B cell (primary cell): ENCODE measurements around the gene CIT.

Experiments
- EZH2 ChIP-seq: IDR thresholded peaks from 2 replicates; pipeline ENCODE4 v1.6.1; 2012; ENCODE audit warnings: borderline replicate concordance, low read depth, mild to moderate bottlenecking, moderate library complexity, low read length; ENCODE audit not compliant: insufficient read depth, poor library complexity, severe bottlenecking
- TF ChIP-seq, protein P1 (sequence below): fragments of 200-600 bp; IDR thresholded peaks from one replicate; pipeline ENCODE4 v1.8.0; 2022; ENCODE audit warnings: antibody characterized with exemption, mild to moderate bottlenecking

DNA sequence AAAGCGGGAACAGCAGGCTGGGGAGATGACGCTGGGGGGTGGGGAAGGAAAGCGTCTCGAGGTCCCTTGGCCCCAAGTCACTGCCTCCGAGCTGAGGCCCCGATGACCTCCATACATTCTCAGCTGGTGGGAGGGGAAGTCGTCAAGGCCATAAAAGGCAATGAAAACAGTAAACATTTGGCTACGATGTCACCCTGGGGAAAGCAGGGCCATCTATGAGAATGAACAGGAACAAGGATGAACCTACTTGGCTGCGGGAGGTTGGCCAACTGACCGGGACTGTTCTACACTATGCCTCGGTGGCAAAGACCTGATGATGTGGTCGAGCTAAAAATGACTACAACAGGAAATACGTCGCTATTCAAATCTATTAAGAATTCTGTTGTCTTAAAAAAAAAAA is 189.7 kb downstream of the CIT start:
- TF ChIP-seq, protein P1, sequence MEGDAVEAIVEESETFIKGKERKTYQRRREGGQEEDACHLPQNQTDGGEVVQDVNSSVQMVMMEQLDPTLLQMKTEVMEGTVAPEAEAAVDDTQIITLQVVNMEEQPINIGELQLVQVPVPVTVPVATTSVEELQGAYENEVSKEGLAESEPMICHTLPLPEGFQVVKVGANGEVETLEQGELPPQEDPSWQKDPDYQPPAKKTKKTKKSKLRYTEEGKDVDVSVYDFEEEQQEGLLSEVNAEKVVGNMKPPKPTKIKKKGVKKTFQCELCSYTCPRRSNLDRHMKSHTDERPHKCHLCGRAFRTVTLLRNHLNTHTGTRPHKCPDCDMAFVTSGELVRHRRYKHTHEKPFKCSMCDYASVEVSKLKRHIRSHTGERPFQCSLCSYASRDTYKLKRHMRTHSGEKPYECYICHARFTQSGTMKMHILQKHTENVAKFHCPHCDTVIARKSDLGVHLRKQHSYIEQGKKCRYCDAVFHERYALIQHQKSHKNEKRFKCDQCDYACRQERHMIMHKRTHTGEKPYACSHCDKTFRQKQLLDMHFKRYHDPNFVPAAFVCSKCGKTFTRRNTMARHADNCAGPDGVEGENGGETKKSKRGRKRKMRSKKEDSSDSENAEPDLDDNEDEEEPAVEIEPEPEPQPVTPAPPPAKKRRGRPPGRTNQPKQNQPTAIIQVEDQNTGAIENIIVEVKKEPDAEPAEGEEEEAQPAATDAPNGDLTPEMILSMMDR: no peak
- no peak for TF ChIP-seq EZH2
